Small intestine (tissue), 7 donors: ENCODE data around the gene CHRNB4. TPM values are rescaled to one million over a fixed set of nuclear protein-coding genes. Genes with fewer than 3 reads are reported as not detected.

Source experiments
- DNase-seq, 2 donors: peaks; one replicate each; pipeline versions ENCODE4 v3.0.0 to v3.0.0-alpha.2; 2013
- FAIRE-seq: peaks from 2 replicates; lab custom pipeline; 2012; peaks lifted over from hg19 to GRCh38; lab: Jason Lieb, UNC
- H3K27ac ChIP-seq, 3 donors: one replicate each; pipeline ENCODE4 v1.5.1; 2013; ENCODE audit warnings: low read length in 2 of 3, mild to moderate bottlenecking in 2 of 3, control low read depth in 1 of 3, inconsistent platforms in 1 of 3, low read depth in 1 of 3, moderate library complexity in 1 of 3
- H3K27me3 ChIP-seq, 3 donors: one replicate each; pipeline ENCODE4 v1.6.1; 2013; ENCODE audit warnings: low read length in 3 of 3, inconsistent platforms in 1 of 3; ENCODE audit not compliant: control insufficient read depth in 3 of 3, insufficient read depth in 3 of 3
- H3K36me3 ChIP-seq, 3 donors: one replicate each; pipeline ENCODE4 v1.6.1; 2013; ENCODE audit warnings: low read length in 3 of 3, inconsistent platforms in 1 of 3, low read depth in 1 of 3, mild to moderate bottlenecking in 1 of 3, moderate library complexity in 1 of 3; ENCODE audit not compliant: control insufficient read depth in 3 of 3, insufficient read depth in 2 of 3
- H3K4me1 ChIP-seq, 3 donors: one replicate each; pipeline ENCODE4 v1.6.1; 2013; ENCODE audit warnings: low read length in 2 of 3, inconsistent platforms in 1 of 3, low read depth in 1 of 3, mild to moderate bottlenecking in 1 of 3, moderate library complexity in 1 of 3; ENCODE audit not compliant: control insufficient read depth in 3 of 3, insufficient read depth in 2 of 3
- H3K4me3 ChIP-seq, 3 donors: one replicate each; pipeline ENCODE4 v1.5.1; 2013; ENCODE audit warnings: low read length in 3 of 3, control low read depth in 1 of 3, inconsistent platforms in 1 of 3, low read depth in 1 of 3, mild to moderate bottlenecking in 1 of 3, moderate library complexity in 1 of 3
- H3K9me3 ChIP-seq, 2 donors: one replicate each; pipeline ENCODE4 v1.6.1; 2013; ENCODE audit warnings: low read depth in 1 of 2, low read length in 1 of 2; ENCODE audit not compliant: control insufficient read depth in 2 of 2, insufficient read depth in 1 of 2
- WGBS, 3 donors: extraction: QIAGEN DNeasy Blood & Tissue Kit; methylation state at CpG; one replicate each; pipeline ENCODE4 v1.1.7; 2013; 5-methylcytosine and 5-hydroxymethylcytosine counted together
- polyA plus RNA-seq, 4 donors: library from polyadenylated mRNA; stranded (reverse) in 3 of 4; unstranded in 1 of 4; fragments of 200-250 nt in 3 of 4; fragments of 120-200 nt in 1 of 4; gene quantifications; one replicate each; pipeline versions ENCODE4 v1.2.1 to v1.2.3, GENCODE V29; 2013
- donor health status: healthy with polysubstance abuse.
- donor health status: control.
- donor health status: control.
- donor health status: Bipolar disorder and iron deficiency.
- donor health status: healthy.

The CHRNB4 gene
- polyA plus RNA-seq, 4 donors = 0.43 to 1.4 TPM; not detected in 2

DNA sequence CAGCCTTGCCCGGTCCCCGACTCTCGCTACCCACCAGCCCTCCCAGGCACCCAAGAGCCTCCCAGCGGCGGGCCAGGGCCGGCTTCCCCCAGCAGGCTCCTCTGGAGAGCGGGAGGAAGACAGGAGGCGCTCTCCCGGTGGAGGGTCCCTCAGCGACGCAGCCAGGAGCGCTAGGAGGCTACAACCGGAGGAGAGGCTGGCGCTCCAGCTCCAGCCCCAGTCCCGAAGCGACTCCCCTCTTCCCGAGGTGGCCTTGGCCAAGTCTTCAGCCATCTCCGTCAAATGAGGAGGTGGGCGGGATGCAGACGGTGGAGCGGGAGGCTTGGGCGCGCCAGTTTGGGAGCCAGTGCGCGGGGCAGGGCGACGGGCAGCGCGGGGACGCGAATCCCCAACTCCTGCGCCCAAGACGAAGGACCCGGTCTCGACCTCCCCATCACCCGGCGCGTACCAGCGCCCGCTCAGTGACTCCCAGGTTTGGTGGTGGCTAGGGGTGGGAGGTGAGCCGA, 20.9 kb downstream of the CHRNB4 start:
- DNase-seq (peak in 1 of 2 donors; percentile 29), FAIRE-seq (no peak)
- H3K27me3 ChIP-seq = peaks cover 14 to 37% (median 20%) of the 10 kb centered on the region in 3 donors

DNA sequence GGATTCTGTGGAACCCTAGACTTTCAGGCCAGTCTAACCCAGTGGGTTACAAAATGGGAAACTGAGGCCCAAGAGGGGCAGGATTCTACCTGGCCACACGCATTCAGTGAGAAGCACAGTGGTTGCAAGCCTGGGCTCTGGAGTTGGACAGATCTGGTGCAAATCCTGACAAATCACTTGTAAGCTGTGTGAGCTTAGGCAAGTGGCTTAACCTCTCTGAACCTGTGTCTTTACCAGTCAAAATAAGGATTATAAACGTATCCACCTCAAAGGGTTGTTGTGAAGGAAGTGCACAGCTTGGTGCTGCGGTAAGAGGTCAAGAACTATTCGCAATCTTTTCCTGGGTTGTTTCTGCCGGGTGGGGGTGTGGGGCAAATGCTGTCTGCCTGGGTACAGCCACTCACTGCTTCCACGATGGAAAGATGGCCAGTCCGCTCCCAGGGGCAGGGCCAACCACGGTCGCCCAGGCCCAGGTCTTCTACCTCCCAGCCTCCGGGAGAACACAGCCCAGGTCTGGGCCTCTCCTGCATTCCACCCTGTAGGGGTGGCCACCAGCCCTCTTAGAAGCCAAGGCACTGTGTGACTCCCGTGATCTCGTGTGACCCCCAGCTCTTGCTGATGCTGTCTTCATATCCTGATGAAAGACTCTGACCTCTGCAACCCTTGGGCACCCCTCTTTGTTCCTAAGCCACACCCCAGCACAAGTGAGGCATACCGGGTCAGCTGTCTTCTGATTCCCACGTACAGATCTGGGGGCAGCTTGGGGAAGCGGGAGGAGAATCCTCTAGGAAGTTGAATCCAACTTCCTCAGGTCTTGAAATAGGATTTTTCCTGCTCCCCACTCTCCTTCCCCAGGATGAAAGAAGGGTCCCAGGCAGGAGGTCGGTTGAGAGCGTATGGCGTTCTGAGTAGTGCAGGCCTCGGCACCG, 21.7 kb downstream of the CHRNB4 start:
- FAIRE-seq (no peak), DNase-seq (no peak)
- no peaks in the 10 kb centered on the region for H3K9me3 ChIP-seq
- H3K4me3 ChIP-seq = peak overlapping the region in 1 of 3 donors; percentile 28
- peaks cover 14 to 37% (median 20%) of the 10 kb centered on the region in 3 donors for H3K27me3 ChIP-seq
- WGBS, 3 donors = 46 to 52% (median 49%) methylated on average over 19 to 20 of the region's 20 CpGs
- peak overlapping the region in 1 of 3 donors; percentile 33 for H3K27ac ChIP-seq
- H3K36me3 ChIP-seq = peaks cover 0 to 1% (median 0%) of the 10 kb centered on the region in 3 donors
- H3K4me1 ChIP-seq = no peaks in the 10 kb centered on the region

More for the DNA sequence above, 20.9 kb downstream of the CHRNB4 start:
- Histone ChIP-seq H3K27ac (peak overlapping the region in 1 of 3 donors; percentile 4), H3K4me1 (no peaks in the 10 kb centered on the region), H3K36me3 (peaks cover 0 to 3% (median 0%) of the 10 kb centered on the region in 3 donors), H3K9me3 (no peaks in the 10 kb centered on the region), H3K4me3 (peak overlapping the region in 2 of 3 donors; percentile 14 to 28)
- 2 to 5% (median 2%) methylated on average over 30 to 41 of the region's 41 CpGs for WGBS, 3 donors

DNA sequence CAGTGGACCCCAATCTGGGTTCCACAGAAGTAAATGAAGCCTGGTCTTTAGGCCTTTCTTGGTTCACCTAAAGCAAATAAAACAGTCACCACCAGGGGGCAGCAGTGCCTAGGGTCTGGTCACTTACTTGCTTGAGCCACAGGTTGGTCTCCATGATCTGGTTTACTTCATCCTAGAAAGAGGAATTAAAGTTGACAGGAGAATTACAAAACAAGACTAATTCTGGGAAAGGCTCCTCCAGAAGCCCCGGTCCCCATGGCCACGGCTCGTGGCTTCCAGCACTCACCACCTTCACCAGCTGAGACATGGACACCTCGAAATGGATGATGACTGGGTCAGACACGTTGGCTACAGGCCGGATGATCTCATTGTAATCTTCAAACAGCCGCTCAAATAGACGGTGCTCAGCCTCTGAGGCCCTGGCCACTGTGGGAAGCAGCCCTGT, 22.5 kb downstream of the CHRNB4 start:
- H3K27me3 ChIP-seq = peaks cover 14 to 34% (median 20%) of the 10 kb centered on the region in 3 donors
- H3K36me3 ChIP-seq = no peaks in the 10 kb centered on the region
- H3K27ac ChIP-seq = peak overlapping the region in 1 of 3 donors; percentile 33
- no peaks in the 10 kb centered on the region for H3K4me1 ChIP-seq
- no peaks in the 10 kb centered on the region for H3K9me3 ChIP-seq
- WGBS, 3 donors = 20 to 26% (median 24%) methylated on average over 8 of the region's 8 CpGs
- FAIRE-seq (no peak), DNase-seq (peak; percentile 79 to 88)
- H3K4me3 ChIP-seq = no peak overlapping the region

DNA sequence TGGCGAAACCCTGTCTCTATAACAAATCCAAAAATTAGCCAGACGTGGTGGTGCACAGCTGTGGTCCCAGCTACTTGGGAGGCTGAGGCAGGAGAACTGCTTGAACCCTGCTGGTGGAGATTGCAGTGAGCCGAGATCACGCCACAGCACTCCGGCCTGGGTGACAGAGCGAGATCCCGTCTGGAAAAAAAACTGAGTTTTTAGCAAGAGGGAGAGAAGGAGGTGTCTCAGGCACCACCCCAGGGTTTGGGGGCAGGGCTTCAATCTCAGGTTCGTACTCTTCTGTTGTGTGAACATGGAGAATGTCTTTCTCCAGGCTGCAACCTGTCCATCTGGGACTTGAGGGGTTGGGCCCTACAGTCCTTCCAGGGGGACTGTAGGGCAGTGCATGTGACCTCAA, 22.9 kb downstream of the CHRNB4 start:
- FAIRE-seq (no peak), DNase-seq (no peak)
- Histone ChIP-seq H3K27ac (no peak overlapping the region), H3K9me3 (no peaks in the 10 kb centered on the region), H3K4me1 (no peaks in the 10 kb centered on the region), H3K4me3 (no peak overlapping the region), H3K36me3 (no peaks in the 10 kb centered on the region), H3K27me3 (peaks cover 14 to 34% (median 20%) of the 10 kb centered on the region in 3 donors)
- WGBS, 3 donors = 80 to 86% (median 86%) methylated on average over 8 of the region's 8 CpGs

DNA sequence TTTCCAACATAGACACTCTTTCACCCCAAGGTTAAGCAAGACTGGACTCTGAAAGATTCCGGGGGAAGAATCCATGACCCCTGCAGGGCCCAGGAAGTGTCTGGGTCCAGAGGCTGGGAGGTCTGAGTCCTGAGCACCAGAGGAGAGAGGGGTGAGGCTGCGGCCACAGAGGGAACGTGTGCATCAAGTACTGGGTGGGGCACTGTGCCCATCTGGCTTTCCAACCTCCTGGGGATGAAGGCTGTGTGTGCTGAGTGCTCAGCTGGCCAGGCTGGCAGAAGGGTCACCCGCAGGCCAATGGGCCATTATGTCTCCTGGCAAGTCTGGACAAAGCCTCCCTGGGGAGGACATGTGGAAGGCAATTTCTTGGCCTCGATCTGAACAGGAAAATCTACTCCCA, 23.5 kb downstream of the CHRNB4 start:
- no peak for DNase-seq
- FAIRE-seq = no peak
- H3K9me3 ChIP-seq = no peaks in the 10 kb centered on the region
- no peaks in the 10 kb centered on the region for H3K36me3 ChIP-seq
- H3K27ac ChIP-seq = no peak overlapping the region
- H3K27me3 ChIP-seq = peaks cover 14 to 34% (median 20%) of the 10 kb centered on the region in 3 donors
- WGBS, 3 donors = 79 to 84% (median 81%) methylated on average over 5 of the region's 5 CpGs
- no peaks in the 10 kb centered on the region for H3K4me1 ChIP-seq
- H3K4me3 ChIP-seq = no peak overlapping the region

DNA sequence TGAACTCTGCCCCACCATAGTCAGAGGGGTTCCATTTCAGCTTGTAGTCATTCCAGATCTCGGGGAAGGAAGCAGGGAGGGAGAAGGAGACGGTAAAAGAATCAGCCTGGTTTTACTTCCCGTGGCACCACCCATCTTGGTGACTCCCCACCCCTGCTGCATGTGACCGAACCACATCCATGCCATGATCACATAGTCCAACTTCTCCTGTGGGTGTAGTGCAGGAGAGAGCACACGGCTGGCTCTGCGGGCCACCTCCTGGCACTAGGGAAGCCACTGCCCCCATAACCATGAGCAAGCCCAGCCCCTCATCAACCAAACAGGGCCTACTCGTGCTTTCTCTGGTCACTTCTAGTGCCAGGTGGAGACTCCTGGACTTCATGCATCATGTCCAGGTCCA, 23.9 kb downstream of the CHRNB4 start:
- Histone ChIP-seq H3K27me3 (peaks cover 13 to 29% (median 20%) of the 10 kb centered on the region in 3 donors), H3K4me1 (no peaks in the 10 kb centered on the region), H3K9me3 (no peaks in the 10 kb centered on the region), H3K27ac (no peak overlapping the region), H3K36me3 (no peaks in the 10 kb centered on the region), H3K4me3 (no peak overlapping the region)
- FAIRE-seq (no peak), DNase-seq (no peak)
- WGBS, 3 donors = 61 to 82% (median 67%) methylated on average over 7 of the region's 7 CpGs

DNA sequence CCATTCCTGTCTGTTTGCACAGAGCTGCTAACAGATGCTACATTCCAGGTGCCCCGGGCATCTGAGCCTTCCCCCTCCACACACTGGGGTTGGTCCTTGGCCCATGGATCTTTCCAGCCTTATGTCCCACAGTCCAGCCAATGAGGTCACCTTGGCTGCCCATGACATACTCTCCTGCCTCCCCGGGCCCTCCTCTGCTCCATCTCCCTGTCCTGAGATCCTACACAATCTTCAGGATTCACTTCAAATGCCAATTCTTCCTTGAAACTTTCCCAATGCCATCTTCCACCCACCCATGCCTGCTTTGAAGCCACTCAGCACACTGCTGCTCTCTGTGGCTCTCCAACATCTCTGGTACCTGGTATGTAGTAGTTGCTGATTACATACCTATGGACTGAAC, 24.5 kb downstream of the CHRNB4 start:
- Histone ChIP-seq H3K9me3 (no peaks in the 10 kb centered on the region), H3K4me1 (no peaks in the 10 kb centered on the region), H3K27ac (no peak overlapping the region), H3K4me3 (no peak overlapping the region), H3K36me3 (no peaks in the 10 kb centered on the region), H3K27me3 (peaks cover 10 to 24% (median 20%) of the 10 kb centered on the region in 3 donors)
- no peak for FAIRE-seq
- DNase-seq = no peak
- WGBS, 3 donors = 65 to 82% (median 71%) methylated on average over 2 of the region's 2 CpGs

DNA sequence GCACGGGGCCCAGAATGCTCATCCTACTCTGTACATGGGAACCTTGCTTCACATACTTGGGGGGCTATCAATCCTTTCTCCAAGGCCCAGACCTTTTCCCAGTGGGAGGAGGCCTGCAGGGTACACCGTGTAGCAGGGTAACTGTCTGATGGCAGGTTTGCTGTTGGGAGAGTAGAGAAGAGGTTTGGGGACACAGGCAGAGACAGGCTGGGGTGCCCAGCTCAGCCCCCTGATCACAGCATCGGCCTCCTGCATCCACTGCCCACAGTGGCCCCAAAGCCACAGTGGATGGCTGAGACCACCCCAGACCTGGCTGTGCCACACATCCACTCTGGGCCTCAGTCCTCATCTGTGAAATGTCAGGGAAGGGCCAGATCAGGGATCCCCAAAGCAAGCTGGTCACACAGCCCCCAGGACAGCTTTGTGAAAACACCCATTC, 25.8 kb downstream of the CHRNB4 start:
- no peaks in the 10 kb centered on the region for H3K36me3 ChIP-seq
- 70 to 89% (median 82%) methylated on average over 2 to 3 of the region's 3 CpGs for WGBS, 3 donors
- DNase-seq = no peak
- no peaks in the 10 kb centered on the region for H3K4me1 ChIP-seq
- no peaks in the 10 kb centered on the region for H3K9me3 ChIP-seq
- no peak for FAIRE-seq
- H3K4me3 ChIP-seq = no peak overlapping the region
- H3K27ac ChIP-seq = no peak overlapping the region
- H3K27me3 ChIP-seq = peaks cover 6 to 17% (median 12%) of the 10 kb centered on the region in 3 donors
